ENCODE data around the gene TMEM179.
"Not testable (repeated sequence)": the region's sequence is repeated elsewhere in the genome, so short reads cannot be mapped to it uniquely, and the experiment has no call there.

TMEM179 gene

GRCh38 chr14:104583424-104584306, 20.9 kb downstream of the TMEM179 start:
- TF ChIP-seq, protein P1, sequence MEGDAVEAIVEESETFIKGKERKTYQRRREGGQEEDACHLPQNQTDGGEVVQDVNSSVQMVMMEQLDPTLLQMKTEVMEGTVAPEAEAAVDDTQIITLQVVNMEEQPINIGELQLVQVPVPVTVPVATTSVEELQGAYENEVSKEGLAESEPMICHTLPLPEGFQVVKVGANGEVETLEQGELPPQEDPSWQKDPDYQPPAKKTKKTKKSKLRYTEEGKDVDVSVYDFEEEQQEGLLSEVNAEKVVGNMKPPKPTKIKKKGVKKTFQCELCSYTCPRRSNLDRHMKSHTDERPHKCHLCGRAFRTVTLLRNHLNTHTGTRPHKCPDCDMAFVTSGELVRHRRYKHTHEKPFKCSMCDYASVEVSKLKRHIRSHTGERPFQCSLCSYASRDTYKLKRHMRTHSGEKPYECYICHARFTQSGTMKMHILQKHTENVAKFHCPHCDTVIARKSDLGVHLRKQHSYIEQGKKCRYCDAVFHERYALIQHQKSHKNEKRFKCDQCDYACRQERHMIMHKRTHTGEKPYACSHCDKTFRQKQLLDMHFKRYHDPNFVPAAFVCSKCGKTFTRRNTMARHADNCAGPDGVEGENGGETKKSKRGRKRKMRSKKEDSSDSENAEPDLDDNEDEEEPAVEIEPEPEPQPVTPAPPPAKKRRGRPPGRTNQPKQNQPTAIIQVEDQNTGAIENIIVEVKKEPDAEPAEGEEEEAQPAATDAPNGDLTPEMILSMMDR (IDR thresholded peaks at IDR 0.05; ENCODE audit: extremely low read depth, missing control alignments), result no peak
- no peak for DNase-seq (ENCODE audit: low spot score)

GRCh38 chr14:104582662-104583061, 21.9 kb downstream of the TMEM179 start:
- TF ChIP-seq, protein P1 (IDR thresholded peaks at IDR 0.05; ENCODE audit: extremely low read depth, missing control alignments), result no peak
- no peak for DNase-seq (ENCODE audit: low spot score)

DNA sequence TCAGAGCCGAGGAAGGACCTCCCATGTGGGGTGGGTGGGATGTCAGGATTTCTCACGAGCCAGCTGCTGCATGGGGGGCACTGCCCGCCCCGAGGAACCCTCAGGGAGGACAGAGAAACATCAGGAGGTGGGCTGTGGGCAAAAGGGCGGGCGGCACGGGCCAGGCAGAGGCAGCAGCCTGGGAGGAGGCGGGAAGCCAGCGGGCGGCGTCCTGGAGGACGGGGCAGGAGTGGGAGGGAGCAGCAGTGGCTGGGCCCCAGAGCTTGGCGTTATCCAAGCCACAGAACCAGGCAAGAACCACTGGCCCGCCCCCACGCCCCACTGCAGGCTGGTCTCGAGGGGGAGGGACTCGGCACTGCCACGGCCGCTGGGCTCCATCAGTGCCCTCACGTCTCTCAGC, 22.6 kb downstream of the TMEM179 start:
- TF ChIP-seq, protein P1 (IDR thresholded peaks at IDR 0.05; ENCODE audit: extremely low read depth, missing control alignments), result no peak
- no peak for DNase-seq (ENCODE audit: low spot score)

DNA sequence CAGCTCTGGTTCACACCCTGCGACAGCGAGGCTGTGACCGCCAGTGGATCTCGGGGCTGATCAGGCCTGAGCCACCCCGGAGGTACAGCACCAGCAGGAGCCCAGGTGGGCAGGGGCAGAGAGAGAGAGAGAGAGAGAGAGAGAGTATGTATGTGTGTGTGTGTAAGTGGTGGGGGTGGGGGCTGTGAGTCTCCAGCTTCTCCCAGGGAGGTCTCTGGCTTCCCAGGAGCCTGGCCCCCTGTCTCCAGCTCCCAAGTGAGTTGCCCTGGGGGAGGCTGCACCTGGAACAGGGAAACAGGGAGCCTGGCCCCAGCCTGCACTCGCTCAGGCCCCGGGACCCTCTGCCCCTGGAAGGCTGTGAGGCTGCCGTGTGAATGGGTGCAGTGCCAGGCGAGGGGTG, 23.1 kb downstream of the TMEM179 start:
- no peak for DNase-seq (ENCODE audit: low spot score)
- TF ChIP-seq, protein P1 (IDR thresholded peaks at IDR 0.05; ENCODE audit: extremely low read depth, missing control alignments), result no peak

- TF ChIP-seq, protein P1 (IDR thresholded peaks at IDR 0.05; ENCODE audit: extremely low read depth, missing control alignments), result no peak
- DNase-seq (ENCODE audit: low spot score), result no peak
These were observed 23.6 kb downstream of the TMEM179 start for GRCh38 chr14:104580961-104581360.

DNA sequence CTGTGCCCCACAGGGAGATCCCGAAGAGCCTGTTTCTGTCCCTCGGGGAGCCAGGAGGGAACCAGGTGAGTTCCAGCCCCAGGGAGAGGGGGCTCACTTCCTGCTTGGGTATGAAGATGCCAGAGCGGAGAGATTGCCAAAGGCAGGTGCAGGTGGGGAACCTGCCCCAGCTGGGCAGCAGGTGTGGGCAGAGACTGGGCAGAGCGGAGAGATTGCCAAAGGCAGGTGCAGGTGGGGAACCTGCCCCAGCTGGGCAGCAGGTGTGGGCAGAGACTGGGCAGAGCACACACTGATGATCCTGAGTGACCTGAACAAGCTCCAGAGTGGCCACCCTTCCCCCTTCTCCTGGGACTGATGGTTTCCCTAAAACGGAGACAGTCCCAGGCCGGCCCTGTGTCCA, 24.6 kb downstream of the TMEM179 start:
- DNase-seq (ENCODE audit: low spot score), result not testable (repeated sequence)

- no peak for DNase-seq (ENCODE audit: low spot score)
- TF ChIP-seq, protein P1 (IDR thresholded peaks at IDR 0.05; ENCODE audit: extremely low read depth, missing control alignments), result no peak
These were observed 25.1 kb downstream of the TMEM179 start, which contains the start of gene C14orf180 for GRCh38 chr14:104579507-104579906. Gene C14orf180 (plus strand): TSS chr14:104579764. CDS start chr14:104586431, 6,667 bp downstream.

GRCh38 chr14:104578321-104578720, 26.3 kb downstream of the TMEM179 start:
- DNase-seq (ENCODE audit: low spot score), result no peak
- TF ChIP-seq, protein P1 (IDR thresholded peaks at IDR 0.05; ENCODE audit: extremely low read depth, missing control alignments), result no peak

Measured in GM20000 (cell line).